ENCODE measurements around the gene CYTL1. TPM values are rescaled to one million over a fixed set of nuclear protein-coding genes. Genes with fewer than 3 reads are reported as not detected.

CYTL1 gene
- total RNA-seq, 6 experiments from 2014 or later, result not detected

GRCh38 chr4:5045097-5045496 is 25.8 kb upstream of the CYTL1 start:
- Mint-ChIP-seq H3K4me3 (no peak overlapping the region), H3K27me3 (ENCODE audit: insufficient read depth) (peaks cover 40% of the 10 kb centered on the region), H3K36me3 (ENCODE audit: low read depth) (no peaks in the 10 kb centered on the region), H3K9me3 (no peaks in the 10 kb centered on the region), H3K4me1 (ENCODE audit: low read depth) (no peaks in the 10 kb centered on the region), H3K27ac (no peak overlapping the region)
- TF ChIP-seq CTCF (IDR thresholded peaks at IDR 0.05), result no peak
- no peak for DNase-seq

GRCh38 chr4:5044341-5044740 is 25.1 kb upstream of the CYTL1 start:
- Mint-ChIP-seq H3K27ac (no peak overlapping the region), H3K27me3 (ENCODE audit: insufficient read depth) (peaks cover 40% of the 10 kb centered on the region), H3K36me3 (ENCODE audit: low read depth) (no peaks in the 10 kb centered on the region), H3K4me3 (no peak overlapping the region), H3K4me1 (ENCODE audit: low read depth) (no peaks in the 10 kb centered on the region), H3K9me3 (no peaks in the 10 kb centered on the region)
- no peak for DNase-seq
- TF ChIP-seq CTCF (IDR thresholded peaks at IDR 0.05), result no peak

- H3K36me3 Mint-ChIP-seq (ENCODE audit: low read depth), result no peaks in the 10 kb centered on the region
- peaks cover 3% of the 10 kb centered on the region for H3K4me1 Mint-ChIP-seq (ENCODE audit: low read depth)
- H3K9me3 Mint-ChIP-seq, result no peaks in the 10 kb centered on the region
- no peak for TF ChIP-seq CTCF (IDR thresholded peaks at IDR 0.05)
- DNase-seq, result no peak
- no peak overlapping the region for H3K27ac Mint-ChIP-seq
- H3K27me3 Mint-ChIP-seq (ENCODE audit: insufficient read depth), result peaks cover 35% of the 10 kb centered on the region
- no peak overlapping the region for H3K4me3 Mint-ChIP-seq
Measured at GRCh38 chr4:5043579-5043978, 24.3 kb upstream of the CYTL1 start.

- no peak for DNase-seq
Measured at GRCh38 chr4:5041699-5042098, 22.4 kb upstream of the CYTL1 start.

GRCh38 chr4:5040856-5041620 is 21.8 kb upstream of the CYTL1 start:
- no peak overlapping the region for H3K4me3 Mint-ChIP-seq
- no peak overlapping the region for H3K27ac Mint-ChIP-seq
- DNase-seq, result no peak
- no peaks in the 10 kb centered on the region for H3K36me3 Mint-ChIP-seq (ENCODE audit: low read depth)
- H3K9me3 Mint-ChIP-seq, result no peaks in the 10 kb centered on the region
- H3K4me1 Mint-ChIP-seq (ENCODE audit: low read depth), result peaks cover 23% of the 10 kb centered on the region
- H3K27me3 Mint-ChIP-seq (ENCODE audit: insufficient read depth), result peaks cover 28% of the 10 kb centered on the region
- no peak for TF ChIP-seq CTCF (IDR thresholded peaks at IDR 0.05)

More at GRCh38 chr4:5041699-5042098, 22.4 kb upstream of the CYTL1 start:
- Mint-ChIP-seq H3K27me3 (ENCODE audit: insufficient read depth) (peaks cover 28% of the 10 kb centered on the region), H3K4me1 (ENCODE audit: low read depth) (peaks cover 17% of the 10 kb centered on the region), H3K9me3 (no peaks in the 10 kb centered on the region), H3K4me3 (no peak overlapping the region), H3K27ac (no peak overlapping the region), H3K36me3 (ENCODE audit: low read depth) (no peaks in the 10 kb centered on the region)
- no peak for TF ChIP-seq CTCF (IDR thresholded peaks at IDR 0.05)

All from HFFc6 (cell line).